Neuronal stem cell (in vitro differentiated cells): ENCODE data around the gene PRPF19.

Source experiments
- DNase-seq: peaks from one replicate; pipeline ENCODE4 v3.0.0-alpha.2; 2013; ENCODE audit warnings: low spot score
- H2AFZ ChIP-seq: one replicate; pipeline ENCODE4 v1.6.1; 2013; ENCODE audit warnings: mild to moderate bottlenecking, low read length, inconsistent platforms
- H2AK5ac ChIP-seq: 2 replicates; pipeline ENCODE4 v1.6.1; 2013; ENCODE audit warnings: low read depth, mild to moderate bottlenecking, inconsistent platforms, low read length, moderate library complexity, mixed read lengths
- H2BK120ac ChIP-seq: 2 replicates; pipeline ENCODE4 v1.6.1; 2013; ENCODE audit warnings: low read depth, mild to moderate bottlenecking, inconsistent platforms, low read length, moderate library complexity, mixed read lengths
- H2BK12ac ChIP-seq: one replicate; pipeline ENCODE4 v1.6.1; 2013; ENCODE audit warnings: low read length, inconsistent platforms
- H2BK15ac ChIP-seq: 2 replicates; pipeline ENCODE4 v1.6.1; 2013; ENCODE audit warnings: mild to moderate bottlenecking, low read length, inconsistent platforms, mixed read lengths
- H2BK5ac ChIP-seq: one replicate; pipeline ENCODE4 v1.6.1; 2013; ENCODE audit warnings: inconsistent platforms, mild to moderate bottlenecking, low read length, moderate library complexity
- H3K14ac ChIP-seq: one replicate; pipeline ENCODE4 v1.6.1; 2013; ENCODE audit warnings: low read length, inconsistent platforms
- H3K18ac ChIP-seq: 2 replicates; pipeline ENCODE4 v1.6.1; 2013; ENCODE audit warnings: low read length, inconsistent platforms
- H3K23ac ChIP-seq: 2 replicates; pipeline ENCODE4 v1.6.1; 2013; ENCODE audit warnings: low read depth, mild to moderate bottlenecking, mixed read lengths, low read length, inconsistent platforms; ENCODE audit not compliant: poor library complexity
- H3K27ac ChIP-seq: replicated peaks from 3 replicates; pipeline ENCODE4 v1.5.1; 2013; ENCODE audit warnings: low read length, inconsistent platforms
- H3K27me3 ChIP-seq, 3 experiments: 2 replicates each; pipeline ENCODE4 v1.6.1; 2013; ENCODE audit warnings: low read length in 3 of 3, mild to moderate bottlenecking in 2 of 3, inconsistent platforms in 1 of 3, low read depth in 1 of 3, mixed read lengths in 1 of 3, moderate library complexity in 1 of 3; ENCODE audit not compliant: control insufficient read depth in 3 of 3, insufficient read depth in 3 of 3
- H3K36me3 ChIP-seq, 2 donors: replicated peaks in 1 of 2; 2 replicates each; pipeline ENCODE4 v1.6.1; 2013; ENCODE audit warnings: low read length in 2 of 2; ENCODE audit not compliant: control insufficient read depth in 2 of 2, insufficient read depth in 2 of 2
- H3K4ac ChIP-seq: 2 replicates; pipeline ENCODE4 v1.6.1; 2013; ENCODE audit warnings: inconsistent platforms, mild to moderate bottlenecking, low read length, moderate library complexity
- H3K4me1 ChIP-seq, 2 donors: 1 replicate in 1 of 2; 2 replicates in 1 of 2; pipeline ENCODE4 v1.6.1; 2013; ENCODE audit warnings: low read length in 2 of 2, low read depth in 1 of 2; ENCODE audit not compliant: control insufficient read depth in 2 of 2, insufficient read depth in 1 of 2
- H3K4me2 ChIP-seq: one replicate; pipeline ENCODE4 v1.6.1; 2013; ENCODE audit warnings: mild to moderate bottlenecking, low read length, inconsistent platforms; ENCODE audit not compliant: insufficient read depth, poor library complexity, severe bottlenecking
- H3K4me3 ChIP-seq, 2 donors: 2 replicates each; pipeline ENCODE4 v1.5.1; 2013; ENCODE audit warnings: low read length in 2 of 2, mild to moderate bottlenecking in 2 of 2, inconsistent platforms in 1 of 2, moderate library complexity in 1 of 2
- H3K79me1 ChIP-seq: one replicate; pipeline ENCODE4 v1.6.1; 2013; ENCODE audit warnings: low read depth, mild to moderate bottlenecking, inconsistent platforms, low read length, moderate library complexity
- H3K9ac ChIP-seq: one replicate; pipeline ENCODE4 v1.6.1; 2013; ENCODE audit warnings: mild to moderate bottlenecking, low read depth, low read length, inconsistent platforms; ENCODE audit not compliant: poor library complexity
- H3K9me3 ChIP-seq, 2 donors: replicated peaks in 1 of 2; 2 replicates each; pipeline versions ENCODE3 to v1.6.1; 2013; ENCODE audit warnings: low read length in 2 of 2, mild to moderate bottlenecking in 2 of 2, inconsistent platforms in 1 of 2, low read depth in 1 of 2, mixed read lengths in 1 of 2, moderate library complexity in 1 of 2; ENCODE audit not compliant: control insufficient read depth in 2 of 2, insufficient read depth in 1 of 2
- H4K8ac ChIP-seq: one replicate; pipeline ENCODE4 v1.6.1; 2013; ENCODE audit warnings: low read depth, mild to moderate bottlenecking, inconsistent platforms, low read length, moderate library complexity
- H4K91ac ChIP-seq: one replicate; pipeline ENCODE4 v1.6.1; 2013; ENCODE audit warnings: low read length, low read depth, mild to moderate bottlenecking, inconsistent platforms; ENCODE audit not compliant: poor library complexity
- WGBS, 2 donors: extraction: QIAGEN DNeasy Blood & Tissue Kit; methylation state at CpG; one replicate each; pipeline ENCODE4 v1.1.7; 2013; ENCODE audit warnings: missing lambda C conversion rate in 2 of 2, mixed read lengths in 1 of 2; ENCODE audit not compliant: insufficient read length in 2 of 2, insufficient replicate concordance in 1 of 2; ENCODE audit errors: extremely low coverage in 2 of 2; 5-methylcytosine and 5-hydroxymethylcytosine counted together

Gene PRPF19

GRCh38 chr11:60878245-60879101 is 27.9 kb downstream of the PRPF19 start:
- Histone ChIP-seq H3K4ac (no peak overlapping the region), H3K4me3 (no peak overlapping the region), H3K27ac (no peak overlapping the region), H2BK120ac (no peak overlapping the region), H2AK5ac (no peak overlapping the region), H3K18ac (no peak overlapping the region), H3K9me3 (no peaks in the 10 kb centered on the region), H2BK15ac (no peak overlapping the region), H2AFZ (no peak overlapping the region), H4K8ac (no peak overlapping the region), H3K14ac (no peak overlapping the region), H2BK12ac (no peak overlapping the region), H3K4me1 (peaks cover 0 to 6% of the 10 kb centered on the region in 2 donors), H4K91ac (no peak overlapping the region), H3K79me1 (no peaks in the 10 kb centered on the region), H3K23ac (no peak overlapping the region), H3K4me2 (no peak overlapping the region), H3K36me3 (peaks cover 8 to 22% of the 10 kb centered on the region in 2 donors), H2BK5ac (no peak overlapping the region), H3K27me3 (no peaks in the 10 kb centered on the region), H3K9ac (no peak overlapping the region)
- WGBS, 2 donors, result no CpG with 5 or more reads among the region's 5 CpGs
- DNase-seq, result no peak

GRCh38 chr11:60876168-60876485 is 30.3 kb downstream of the PRPF19 start:
- peaks cover 1 to 5% of the 10 kb centered on the region in 2 donors for H3K4me1 ChIP-seq
- no peaks in the 10 kb centered on the region for H3K9me3 ChIP-seq
- H3K4me3 ChIP-seq, result no peak overlapping the region
- DNase-seq, result no peak
- no peak overlapping the region for H3K4ac ChIP-seq
- no peak overlapping the region for H3K14ac ChIP-seq
- no peak overlapping the region for H4K8ac ChIP-seq
- no peak overlapping the region for H3K9ac ChIP-seq
- H4K91ac ChIP-seq, result no peak overlapping the region
- H2BK120ac ChIP-seq, result no peak overlapping the region
- WGBS, 2 donors, result no CpG with 5 or more reads among the region's 2 CpGs
- H3K36me3 ChIP-seq, result peaks cover 8 to 22% of the 10 kb centered on the region in 2 donors
- no peaks in the 10 kb centered on the region for H3K79me1 ChIP-seq
- no peak overlapping the region for H3K18ac ChIP-seq
- no peak overlapping the region for H2BK15ac ChIP-seq
- no peak overlapping the region for H2BK5ac ChIP-seq
- no peak overlapping the region for H3K23ac ChIP-seq
- no peak overlapping the region for H2AFZ ChIP-seq
- no peak overlapping the region for H2AK5ac ChIP-seq
- no peak overlapping the region for H3K27ac ChIP-seq
- no peaks in the 10 kb centered on the region for H3K27me3 ChIP-seq
- no peak overlapping the region for H3K4me2 ChIP-seq
- no peak overlapping the region for H2BK12ac ChIP-seq

DNA sequence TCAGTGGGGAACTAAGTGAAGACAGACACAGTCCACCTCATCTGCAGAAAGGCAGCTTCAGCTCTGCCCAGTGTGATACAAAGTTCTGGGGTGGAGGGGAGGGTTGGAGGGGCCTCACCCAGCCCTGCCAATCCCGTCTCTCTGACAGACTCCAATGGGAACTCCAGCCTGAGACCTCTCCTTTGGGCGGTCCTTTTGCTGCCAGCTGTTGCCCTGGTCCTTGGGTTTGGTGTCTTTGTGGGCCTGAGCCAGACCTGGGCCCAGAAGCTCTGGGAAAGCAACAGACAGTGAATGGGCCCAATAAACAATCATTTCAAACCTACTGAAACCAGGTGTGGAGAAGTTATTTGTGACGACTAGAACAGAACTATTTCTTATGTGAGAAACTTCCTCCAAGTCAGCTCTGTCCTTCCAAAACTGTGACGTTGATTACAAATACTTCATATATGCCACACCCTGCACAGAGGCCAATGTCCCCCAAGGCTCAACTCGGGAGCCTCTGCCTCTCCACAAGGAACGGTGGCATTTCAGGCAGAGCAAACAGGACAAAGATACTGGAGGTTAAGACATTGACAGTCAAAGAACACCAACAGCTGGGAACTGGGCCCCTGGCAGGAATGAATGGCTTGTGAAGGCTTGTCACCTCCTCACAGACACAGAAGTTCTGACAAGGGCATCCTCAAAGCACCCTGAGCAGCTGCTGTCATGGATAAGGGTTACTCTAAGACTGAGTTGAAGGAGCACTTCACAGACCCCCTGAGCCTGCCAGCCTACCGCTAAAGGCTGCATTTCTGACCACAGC is 30.8 kb downstream of the PRPF19 start:
- Histone ChIP-seq H2BK5ac (no peak overlapping the region), H3K27me3 (no peaks in the 10 kb centered on the region), H3K4me3 (no peak overlapping the region), H3K79me1 (no peaks in the 10 kb centered on the region), H4K91ac (no peak overlapping the region), H2BK15ac (no peak overlapping the region), H4K8ac (no peak overlapping the region), H3K9me3 (no peaks in the 10 kb centered on the region), H3K4ac (no peak overlapping the region), H2BK120ac (no peak overlapping the region), H3K36me3 (peaks cover 8 to 22% of the 10 kb centered on the region in 2 donors), H3K23ac (no peak overlapping the region), H3K18ac (no peak overlapping the region), H3K9ac (no peak overlapping the region), H3K4me2 (no peak overlapping the region), H3K14ac (no peak overlapping the region), H2AK5ac (no peak overlapping the region), H2AFZ (no peak overlapping the region), H3K27ac (no peak overlapping the region), H2BK12ac (no peak overlapping the region), H3K4me1 (peaks cover 0 to 1% of the 10 kb centered on the region in 2 donors)
- WGBS, 2 donors, result no CpG with 5 or more reads among the region's 7 CpGs
- no peak for DNase-seq
